Measurements from ENCODE around the gene ABR. TPM values are rescaled to one million over a fixed set of nuclear protein-coding genes. Genes with fewer than 3 reads are reported as not detected.

Gene ABR
- total RNA-seq, 1 donor from 2014 or later: 110 TPM

DNA sequence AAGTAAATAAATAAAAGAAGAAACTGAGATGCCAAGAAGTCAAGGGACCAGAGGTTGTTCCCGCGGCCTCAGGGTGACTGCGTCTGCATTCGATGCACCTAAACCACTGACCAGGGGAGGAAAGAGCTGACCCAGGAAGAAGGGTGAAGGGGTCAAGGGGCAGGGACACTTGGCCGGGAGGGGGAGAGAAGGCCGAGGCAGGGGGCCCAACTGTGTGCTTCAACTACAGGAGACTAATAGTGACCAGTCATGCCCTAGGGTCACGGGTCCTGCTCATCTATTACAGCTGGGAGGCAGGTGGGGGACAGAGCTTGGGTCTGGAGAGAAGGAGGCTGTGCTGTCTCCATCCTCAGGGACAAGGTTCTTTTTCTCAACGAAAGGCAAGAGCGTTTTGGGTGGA, 138.0 kb downstream of the ABR start:
- DNase-seq (ENCODE audit: extremely low spot score, unreplicated experiment): no peak
- Mint-ChIP-seq H3K9me3 (ENCODE audit: unreplicated experiment) (no peaks in the 10 kb centered on the region), H3K27me3 (ENCODE audit: unreplicated experiment) (no peaks in the 10 kb centered on the region), H3K27ac (ENCODE audit: unreplicated experiment) (no peak overlapping the region), H3K4me1 (ENCODE audit: unreplicated experiment) (peaks cover 54% of the 10 kb centered on the region), H3K4me3 (ENCODE audit: unreplicated experiment) (no peak overlapping the region), H3K36me3 (ENCODE audit: unreplicated experiment) (peaks cover 9% of the 10 kb centered on the region)
- TF ChIP-seq CTCF (IDR thresholded peaks at IDR 0.05): no peak

DNA sequence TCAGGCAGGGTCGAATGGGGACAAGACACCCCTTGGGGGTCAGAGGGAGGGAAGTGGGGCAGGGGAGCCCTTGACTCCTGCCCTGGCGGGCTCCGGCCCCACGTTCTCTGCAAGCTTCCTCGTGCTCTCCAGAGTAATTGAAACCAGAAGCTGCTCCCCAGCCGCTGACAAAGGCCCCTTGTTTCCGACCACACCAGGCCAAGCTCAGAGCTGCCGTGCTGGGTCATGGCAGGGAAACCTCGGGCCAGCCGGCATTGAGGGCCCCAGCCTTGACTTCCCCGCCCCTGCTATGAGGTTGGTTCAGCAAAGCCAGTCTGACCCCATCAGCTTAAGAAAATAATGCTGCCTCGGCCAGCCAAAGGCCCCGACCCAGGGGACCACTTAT, 139.6 kb downstream of the ABR start:
- no peak for DNase-seq (ENCODE audit: extremely low spot score, unreplicated experiment)
- TF ChIP-seq CTCF (IDR thresholded peaks at IDR 0.05): no peak
- peaks cover 9% of the 10 kb centered on the region for H3K36me3 Mint-ChIP-seq (ENCODE audit: unreplicated experiment)
- no peak overlapping the region for H3K4me3 Mint-ChIP-seq (ENCODE audit: unreplicated experiment)
- peaks cover 53% of the 10 kb centered on the region for H3K4me1 Mint-ChIP-seq (ENCODE audit: unreplicated experiment)
- no peaks in the 10 kb centered on the region for H3K9me3 Mint-ChIP-seq (ENCODE audit: unreplicated experiment)
- no peak overlapping the region for H3K27ac Mint-ChIP-seq (ENCODE audit: unreplicated experiment)
- no peaks in the 10 kb centered on the region for H3K27me3 Mint-ChIP-seq (ENCODE audit: unreplicated experiment)

- Mint-ChIP-seq H3K27me3 (ENCODE audit: unreplicated experiment) (no peaks in the 10 kb centered on the region), H3K36me3 (ENCODE audit: unreplicated experiment) (peaks cover 9% of the 10 kb centered on the region), H3K27ac (ENCODE audit: unreplicated experiment) (peak overlapping the region; percentile 31), H3K4me3 (ENCODE audit: unreplicated experiment) (no peak overlapping the region), H3K4me1 (ENCODE audit: unreplicated experiment) (peaks cover 47% of the 10 kb centered on the region), H3K9me3 (ENCODE audit: unreplicated experiment) (no peaks in the 10 kb centered on the region)
- no peak for TF ChIP-seq CTCF (IDR thresholded peaks at IDR 0.05)
- no peak for DNase-seq (ENCODE audit: extremely low spot score, unreplicated experiment)
Observed at GRCh38 chr17:1039511-1040215, 140.1 kb downstream of the ABR start.

GRCh38 chr17:1039123-1039507, 140.7 kb downstream of the ABR start:
- no peak for DNase-seq (ENCODE audit: extremely low spot score, unreplicated experiment)
- Mint-ChIP-seq H3K27ac (ENCODE audit: unreplicated experiment) (peak overlapping the region; percentile 50), H3K4me1 (ENCODE audit: unreplicated experiment) (peaks cover 42% of the 10 kb centered on the region), H3K36me3 (ENCODE audit: unreplicated experiment) (peaks cover 11% of the 10 kb centered on the region), H3K9me3 (ENCODE audit: unreplicated experiment) (no peaks in the 10 kb centered on the region), H3K4me3 (ENCODE audit: unreplicated experiment) (no peak overlapping the region), H3K27me3 (ENCODE audit: unreplicated experiment) (no peaks in the 10 kb centered on the region)
- no peak for TF ChIP-seq CTCF (IDR thresholded peaks at IDR 0.05)

DNA sequence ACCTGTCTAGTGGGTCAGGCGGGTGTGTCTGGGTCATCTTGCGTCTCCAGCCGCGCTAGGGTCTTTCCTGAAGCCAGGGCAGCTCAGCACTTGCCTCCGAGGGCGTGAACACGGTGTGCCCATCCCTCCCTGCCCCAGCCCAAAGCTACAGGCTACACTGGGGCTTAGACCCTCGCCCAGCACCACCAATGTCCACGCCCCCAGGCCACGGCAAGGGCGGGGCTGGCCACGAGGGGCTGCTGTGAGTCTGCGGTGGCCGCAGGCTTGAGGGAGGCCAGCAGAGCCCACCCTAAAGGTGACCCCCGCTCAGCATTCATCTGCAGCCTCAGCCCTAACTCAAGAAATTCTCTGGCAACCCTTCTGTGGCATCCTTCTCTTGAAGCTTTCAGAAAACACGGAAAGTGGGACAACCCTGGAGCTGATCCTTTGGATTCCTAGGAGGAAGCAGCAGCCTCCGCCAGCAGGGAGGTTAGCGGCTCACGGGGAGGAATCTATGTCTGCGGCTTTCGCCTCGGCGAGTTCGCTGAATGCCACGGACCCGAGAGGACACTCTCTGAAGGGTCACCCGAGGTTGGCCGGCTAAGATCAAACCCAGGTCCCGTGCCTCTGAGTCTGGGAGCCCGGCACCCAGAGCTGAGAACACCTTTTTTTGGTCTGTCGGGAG, 141.2 kb downstream of the ABR start:
- Mint-ChIP-seq H3K36me3 (ENCODE audit: unreplicated experiment) (peaks cover 11% of the 10 kb centered on the region), H3K27me3 (ENCODE audit: unreplicated experiment) (no peaks in the 10 kb centered on the region), H3K4me1 (ENCODE audit: unreplicated experiment) (peaks cover 37% of the 10 kb centered on the region), H3K27ac (ENCODE audit: unreplicated experiment) (peak overlapping the region; percentile 50), H3K9me3 (ENCODE audit: unreplicated experiment) (no peaks in the 10 kb centered on the region), H3K4me3 (ENCODE audit: unreplicated experiment) (no peak overlapping the region)
- no peak for DNase-seq (ENCODE audit: extremely low spot score, unreplicated experiment)
- TF ChIP-seq CTCF (IDR thresholded peaks at IDR 0.05): no peak

All from osteocyte (in vitro differentiated cells).